ENCODE results near the gene MST1R.

MST1R gene

GRCh38 chr3:49873623-49874022 lies 30.1 kb downstream of the MST1R start:
- no peak overlapping the region for H3K27ac ChIP-seq
- TF ChIP-seq, protein P1, sequence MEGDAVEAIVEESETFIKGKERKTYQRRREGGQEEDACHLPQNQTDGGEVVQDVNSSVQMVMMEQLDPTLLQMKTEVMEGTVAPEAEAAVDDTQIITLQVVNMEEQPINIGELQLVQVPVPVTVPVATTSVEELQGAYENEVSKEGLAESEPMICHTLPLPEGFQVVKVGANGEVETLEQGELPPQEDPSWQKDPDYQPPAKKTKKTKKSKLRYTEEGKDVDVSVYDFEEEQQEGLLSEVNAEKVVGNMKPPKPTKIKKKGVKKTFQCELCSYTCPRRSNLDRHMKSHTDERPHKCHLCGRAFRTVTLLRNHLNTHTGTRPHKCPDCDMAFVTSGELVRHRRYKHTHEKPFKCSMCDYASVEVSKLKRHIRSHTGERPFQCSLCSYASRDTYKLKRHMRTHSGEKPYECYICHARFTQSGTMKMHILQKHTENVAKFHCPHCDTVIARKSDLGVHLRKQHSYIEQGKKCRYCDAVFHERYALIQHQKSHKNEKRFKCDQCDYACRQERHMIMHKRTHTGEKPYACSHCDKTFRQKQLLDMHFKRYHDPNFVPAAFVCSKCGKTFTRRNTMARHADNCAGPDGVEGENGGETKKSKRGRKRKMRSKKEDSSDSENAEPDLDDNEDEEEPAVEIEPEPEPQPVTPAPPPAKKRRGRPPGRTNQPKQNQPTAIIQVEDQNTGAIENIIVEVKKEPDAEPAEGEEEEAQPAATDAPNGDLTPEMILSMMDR (conservative IDR thresholded peaks at IDR 0.05), result no peak
- no peak for TF ChIP-seq ZFX (IDR thresholded peaks at IDR 0.05)

GRCh38 chr3:49872801-49873281 lies 30.8 kb downstream of the MST1R start:
- TF ChIP-seq ZFX (IDR thresholded peaks at IDR 0.05), result no peak
- TF ChIP-seq, protein P1 (conservative IDR thresholded peaks at IDR 0.05), result no peak
- H3K27ac ChIP-seq, result no peak overlapping the region

- TF ChIP-seq, protein P1 (conservative IDR thresholded peaks at IDR 0.05), result no peak
- no peak for TF ChIP-seq ZFX (IDR thresholded peaks at IDR 0.05)
- no peak overlapping the region for H3K27ac ChIP-seq
Measured at GRCh38 chr3:49871531-49872153, 32.0 kb downstream of the MST1R start.

- TF ChIP-seq, protein P1 (conservative IDR thresholded peaks at IDR 0.05), result no peak
- no peak for TF ChIP-seq ZFX (IDR thresholded peaks at IDR 0.05)
- no peak within 1 kb of the TSS for H3K27ac ChIP-seq
Measured at GRCh38 chr3:49869525-49870126, 34.0 kb downstream of the MST1R start, which contains the start of gene CAMKV. Gene CAMKV (minus strand): TSS chr3:49869906. CDS start chr3:49862388, 7,518 bp downstream.

GRCh38 chr3:49868862-49869466 lies 34.7 kb downstream of the MST1R start:
- TF ChIP-seq, protein P1 (conservative IDR thresholded peaks at IDR 0.05), result no peak
- no peak for TF ChIP-seq ZFX (IDR thresholded peaks at IDR 0.05)
- H3K27ac ChIP-seq, result no peak overlapping the region

GRCh38 chr3:49867871-49868321 lies 35.8 kb downstream of the MST1R start:
- TF ChIP-seq, protein P1 (conservative IDR thresholded peaks at IDR 0.05), result no peak
- no peak for TF ChIP-seq ZFX (IDR thresholded peaks at IDR 0.05)
- no peak overlapping the region for H3K27ac ChIP-seq

DNA sequence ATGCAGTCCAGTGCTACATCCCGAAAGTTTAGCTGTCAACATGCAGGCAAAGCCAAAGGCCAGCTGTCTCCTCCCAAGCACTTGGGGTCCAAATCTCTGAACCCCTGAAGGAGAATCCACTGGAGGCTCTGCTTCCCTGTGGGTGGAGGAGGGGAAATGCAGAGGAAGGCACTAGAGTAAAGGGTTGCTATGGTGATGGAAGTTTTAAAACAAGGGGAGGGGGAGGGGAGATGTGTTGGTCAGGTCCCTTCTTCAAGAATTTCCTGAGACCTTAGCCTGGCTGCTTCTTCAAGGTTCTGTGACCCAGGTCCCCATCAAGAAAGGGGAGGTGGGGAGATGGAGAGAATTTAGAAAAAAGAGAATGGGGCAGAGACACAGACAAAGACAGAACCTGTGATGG lies 36.3 kb downstream of the MST1R start:
- TF ChIP-seq, protein P1 (conservative IDR thresholded peaks at IDR 0.05), result no peak
- TF ChIP-seq ZFX (IDR thresholded peaks at IDR 0.05), result no peak
- no peak overlapping the region for H3K27ac ChIP-seq

All from C4-2B (cell line).